NAMALWA (cell line): Measurements from ENCODE around the gene CEP112.

Experiments used
- DNase-seq: peaks from one replicate; pipeline ENCODE4 v3.0.0-alpha.2; 2015; ENCODE audit warnings: low spot score

CEP112 gene

GRCh38 chr17:65637786-65638185 lies 554.1 kb downstream of the CEP112 start:
- DNase-seq = no peak

- DNase-seq = no peak
Observed at GRCh38 chr17:65634533-65634932, 557.4 kb downstream of the CEP112 start.

- DNase-seq = no peak
Observed at GRCh38 chr17:65633988-65634387, 557.9 kb downstream of the CEP112 start.

GRCh38 chr17:65633146-65633881 lies 558.6 kb downstream of the CEP112 start:
- no peak for DNase-seq

GRCh38 chr17:65630502-65630901 lies 561.4 kb downstream of the CEP112 start:
- no peak for DNase-seq

GRCh38 chr17:65629234-65629690 lies 562.7 kb downstream of the CEP112 start:
- DNase-seq = no peak

- DNase-seq = no peak
Observed at GRCh38 chr17:65628644-65629036, 563.3 kb downstream of the CEP112 start.

- DNase-seq = no peak
Observed at GRCh38 chr17:65627891-65628643, 563.9 kb downstream of the CEP112 start.

GRCh38 chr17:65627108-65627507 lies 564.8 kb downstream of the CEP112 start:
- no peak for DNase-seq

GRCh38 chr17:65626451-65626850 lies 565.5 kb downstream of the CEP112 start:
- DNase-seq = no peak

- no peak for DNase-seq
Observed at GRCh38 chr17:65618516-65618915, 573.4 kb downstream of the CEP112 start.

- DNase-seq = no peak
Observed at GRCh38 chr17:65617496-65617895, 574.4 kb downstream of the CEP112 start.

- no peak for DNase-seq
Observed at GRCh38 chr17:65609749-65610148, 582.2 kb downstream of the CEP112 start.

GRCh38 chr17:65609286-65609685 lies 582.6 kb downstream of the CEP112 start:
- no peak for DNase-seq

GRCh38 chr17:65604070-65604469 lies 587.9 kb downstream of the CEP112 start:
- DNase-seq = no peak

GRCh38 chr17:65601881-65602280 lies 590.1 kb downstream of the CEP112 start:
- DNase-seq = no peak

- DNase-seq = no peak
Observed at GRCh38 chr17:65601145-65601544, 590.8 kb downstream of the CEP112 start.

- DNase-seq = no peak
Observed at GRCh38 chr17:65600518-65600917, 591.4 kb downstream of the CEP112 start.

- DNase-seq = no peak
Observed at GRCh38 chr17:65599650-65600049, 592.3 kb downstream of the CEP112 start.

GRCh38 chr17:65598746-65599145 lies 593.2 kb downstream of the CEP112 start:
- no peak for DNase-seq

GRCh38 chr17:65595071-65595656 lies 596.8 kb downstream of the CEP112 start:
- no peak for DNase-seq

- DNase-seq = no peak
Observed at GRCh38 chr17:65593855-65594845, 597.8 kb downstream of the CEP112 start.
